ENCODE data around the gene IRX3. TPM values are rescaled to one million over a fixed set of nuclear protein-coding genes. Genes with fewer than 3 reads are reported as not detected.

The IRX3 gene
- total RNA-seq, 1 donor from 2014 or later: 94.4 TPM

DNA sequence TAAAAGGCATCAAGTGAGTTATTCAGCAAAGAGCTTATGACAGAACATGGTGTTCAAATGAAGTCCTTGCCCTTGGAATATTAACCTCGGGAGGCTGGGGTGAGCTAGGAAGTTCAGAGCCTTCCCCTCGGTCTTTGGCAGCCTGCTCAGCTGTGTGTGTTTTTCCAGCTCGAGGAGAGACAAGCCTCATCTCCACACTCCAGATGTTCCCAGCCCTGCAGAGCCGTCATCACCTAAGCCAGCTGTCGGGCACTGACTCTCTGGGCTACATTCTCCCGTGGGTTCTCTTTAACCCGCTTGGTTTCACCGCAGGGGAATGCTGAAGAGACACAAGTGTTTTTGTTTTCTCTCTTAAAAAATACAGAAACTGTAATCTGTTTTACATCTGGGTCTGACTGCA is 47.1 kb downstream of the IRX3 start:
- Histone ChIP-seq H3K36me3 (no peaks in the 10 kb centered on the region), H3K9me3 (replicated peaks) (peaks cover 5% of the 10 kb centered on the region), H3K27ac (replicated peaks) (peak overlapping the region; percentile 76), H3K27me3 (ENCODE audit: low read depth) (no peaks in the 10 kb centered on the region), H3K4me1 (peaks cover 61% of the 10 kb centered on the region), H3K4me3 (no peak overlapping the region)
- intact Hi-C loops (cut with micrococcal nuclease): no loop called here
- DNase-seq: peak; percentile 77
- TF ChIP-seq CTCF (IDR thresholded peaks at IDR 0.05; ENCODE audit: borderline replicate concordance): no peak

DNA sequence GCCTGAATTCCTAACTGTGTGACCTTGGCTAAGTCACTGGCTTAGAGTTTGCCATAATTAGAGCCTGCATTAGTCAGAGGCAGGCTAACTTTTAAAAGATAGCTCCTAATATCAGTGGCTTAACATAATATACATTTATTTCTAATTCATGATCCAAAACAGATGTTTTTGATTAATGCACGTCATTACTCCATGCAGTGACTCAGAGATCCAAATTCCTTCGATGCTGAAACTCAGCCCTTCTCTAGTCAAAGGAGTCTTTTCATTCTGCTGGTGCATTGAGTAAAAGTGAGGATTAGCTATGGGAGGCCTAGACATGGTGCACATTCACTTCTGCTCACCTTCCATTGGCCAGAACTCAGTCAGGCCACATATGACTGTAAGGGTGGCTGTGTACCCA is 49.8 kb downstream of the IRX3 start:
- intact Hi-C loops (cut with micrococcal nuclease): no loop called here
- DNase-seq: no peak
- H3K4me1 ChIP-seq: peaks cover 75% of the 10 kb centered on the region
- H3K27me3 ChIP-seq (ENCODE audit: low read depth): no peaks in the 10 kb centered on the region
- no peak overlapping the region for H3K4me3 ChIP-seq
- TF ChIP-seq CTCF (IDR thresholded peaks at IDR 0.05; ENCODE audit: borderline replicate concordance): no peak
- H3K27ac ChIP-seq (replicated peaks): peak overlapping the region; percentile 7
- peaks cover 5% of the 10 kb centered on the region for H3K9me3 ChIP-seq (replicated peaks)
- H3K36me3 ChIP-seq: no peaks in the 10 kb centered on the region

DNA sequence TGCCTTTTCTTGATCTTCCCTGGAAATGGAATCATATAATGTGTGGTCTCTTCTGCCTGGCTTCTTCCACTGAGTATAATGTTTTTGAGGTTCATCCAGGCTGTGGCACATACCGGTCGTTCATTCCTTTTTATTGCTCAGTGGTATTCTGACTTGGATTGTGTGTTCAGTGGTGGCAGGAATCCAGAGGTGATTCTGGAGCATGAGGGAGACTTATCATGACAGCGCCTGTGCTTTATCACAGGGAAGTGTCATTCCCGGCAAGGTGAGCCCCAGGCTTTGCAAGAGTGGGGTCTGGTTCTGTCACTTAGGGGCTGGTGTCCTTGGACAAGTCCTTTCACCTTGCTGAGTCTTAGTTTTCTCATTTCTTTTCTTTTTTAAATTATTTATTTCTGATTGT is 53.0 kb downstream of the IRX3 start:
- DNase-seq: no peak
- H3K9me3 ChIP-seq (replicated peaks): peaks cover 8% of the 10 kb centered on the region
- H3K4me3 ChIP-seq: no peak overlapping the region
- no peak for TF ChIP-seq CTCF (IDR thresholded peaks at IDR 0.05; ENCODE audit: borderline replicate concordance)
- no peaks in the 10 kb centered on the region for H3K27me3 ChIP-seq (ENCODE audit: low read depth)
- no peaks in the 10 kb centered on the region for H3K36me3 ChIP-seq
- intact Hi-C loops (cut with micrococcal nuclease): no loop called here
- H3K4me1 ChIP-seq: peaks cover 47% of the 10 kb centered on the region
- peak overlapping the region; percentile 75 for H3K27ac ChIP-seq (replicated peaks)
